Osteoblast (primary cell): ENCODE results near the gene DBNDD2. TPM values are rescaled to one million over a fixed set of nuclear protein-coding genes. Genes with fewer than 3 reads are reported as not detected.

Experiments
- DNase-seq: peaks from one replicate; pipeline ENCODE4 v3.0.0; 2011; ENCODE audit warnings: low spot score, mixed read lengths; ENCODE audit not compliant: insufficient read length; ENCODE audit errors: missing footprints
- H2AFZ ChIP-seq: 2 replicates; pipeline ENCODE4 v1.6.0; 2011; ENCODE audit warnings: mild to moderate bottlenecking, low read length
- H3K27ac ChIP-seq: 2 replicates; pipeline ENCODE4 v1.5.1; 2011; ENCODE audit warnings: mild to moderate bottlenecking, low read depth, low read length, moderate library complexity
- H3K27me3 ChIP-seq: 2 replicates; pipeline ENCODE4 v1.6.0; 2012; ENCODE audit warnings: mild to moderate bottlenecking, control low read depth, inconsistent platforms, low read length, moderate library complexity; ENCODE audit not compliant: insufficient read depth
- H3K36me3 ChIP-seq: 2 replicates; pipeline ENCODE4 v1.5.1; 2011; ENCODE audit warnings: mild to moderate bottlenecking, low read length, control low read depth, moderate library complexity; ENCODE audit not compliant: insufficient read depth
- H3K4me1 ChIP-seq: 2 replicates; pipeline ENCODE4 v1.5.1; 2011; ENCODE audit warnings: mild to moderate bottlenecking, low read length, control low read depth, moderate library complexity; ENCODE audit not compliant: insufficient read depth
- H3K4me2 ChIP-seq: 2 replicates; pipeline ENCODE4 v1.6.0; 2011; ENCODE audit warnings: mild to moderate bottlenecking, low read length; ENCODE audit not compliant: insufficient read depth
- H3K4me3 ChIP-seq: fragments of 200-600 bp; sonication (generic); 3 replicates; pipeline ENCODE4 v1.5.1; 2012; ENCODE audit warnings: mild to moderate bottlenecking, low read length, inconsistent platforms; ENCODE audit not compliant: insufficient read depth
- H3K79me2 ChIP-seq: 2 replicates; pipeline ENCODE4 v1.6.0; 2012; ENCODE audit warnings: mild to moderate bottlenecking, low read length, control low read depth, inconsistent platforms; ENCODE audit not compliant: insufficient read depth
- H3K9me3 ChIP-seq: 2 replicates; pipeline ENCODE4 v1.5.1; 2011; ENCODE audit warnings: low read depth, low read length, control low read depth
- H4K20me1 ChIP-seq: 2 replicates; pipeline ENCODE4 v1.6.0; 2012; ENCODE audit warnings: mild to moderate bottlenecking, low read length, control low read depth; ENCODE audit not compliant: insufficient read depth
- CTCF ChIP-seq: IDR thresholded peaks from 2 replicates; pipeline ENCODE4 v1.5.1; 2011; ENCODE audit warnings: mild to moderate bottlenecking, low read depth, low read length, moderate library complexity; ENCODE audit errors: extremely low read depth
- total RNA-seq: library from RNA; depleted of rRNA; stranded (reverse); fragments of >200 nt; gene quantifications from 2 replicates; pipeline ENCODE4 v1.2.3, GENCODE V29; 2012

Gene DBNDD2
- total RNA-seq, 1 donor = 8.7 TPM

DNA sequence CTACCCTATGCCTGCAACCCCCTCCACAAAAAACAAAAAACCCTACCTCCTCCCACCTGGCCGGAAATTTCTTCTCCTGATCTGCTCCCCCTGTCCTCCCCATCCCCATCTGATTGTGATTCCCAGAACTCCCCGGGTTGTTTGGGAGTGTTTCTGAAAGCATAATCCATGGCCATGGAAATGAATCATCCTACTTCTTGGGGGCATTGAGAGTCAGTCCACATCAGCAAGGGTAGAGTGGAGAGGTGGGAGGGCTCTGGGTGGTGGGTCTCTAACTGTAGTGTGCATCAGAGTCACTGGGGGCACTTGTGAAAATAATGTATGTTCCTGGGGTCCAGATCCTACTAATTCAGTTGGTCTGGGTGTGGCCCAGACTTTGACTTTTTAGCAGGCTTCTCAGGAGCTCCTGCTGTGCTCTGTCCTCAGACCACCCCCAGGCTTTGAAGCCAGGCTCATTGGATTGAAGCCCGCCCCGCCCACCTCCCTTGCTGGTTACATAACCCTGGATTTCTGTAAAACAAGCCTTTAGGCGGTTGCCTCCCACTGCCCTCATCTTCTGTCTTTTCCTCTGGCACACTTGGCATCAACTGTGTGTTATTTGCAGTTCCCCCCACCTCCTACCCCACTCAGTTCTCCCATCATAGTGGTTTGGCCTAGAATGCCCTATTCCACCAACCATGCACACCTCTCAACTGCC lies 18.4 kb downstream of the DBNDD2 start:
- H3K27ac ChIP-seq = no peak overlapping the region
- H3K9me3 ChIP-seq = no peaks in the 10 kb centered on the region
- H3K79me2 ChIP-seq = no peaks in the 10 kb centered on the region
- H3K36me3 ChIP-seq = peaks cover 33% of the 10 kb centered on the region
- no peak overlapping the region for H3K4me3 ChIP-seq
- no peaks in the 10 kb centered on the region for H4K20me1 ChIP-seq
- no peaks in the 10 kb centered on the region for H3K4me1 ChIP-seq
- H3K4me2 ChIP-seq = no peak overlapping the region
- TF ChIP-seq CTCF = no peak
- H2AFZ ChIP-seq = no peak overlapping the region
- H3K27me3 ChIP-seq = no peaks in the 10 kb centered on the region
- no peak for DNase-seq

GRCh38 chr20:45427236-45428149 lies 19.4 kb downstream of the DBNDD2 start:
- H3K4me3 ChIP-seq = no peak overlapping the region
- no peak for TF ChIP-seq CTCF
- no peak overlapping the region for H3K4me2 ChIP-seq
- no peaks in the 10 kb centered on the region for H4K20me1 ChIP-seq
- H2AFZ ChIP-seq = no peak overlapping the region
- H3K27ac ChIP-seq = no peak overlapping the region
- peaks cover 26% of the 10 kb centered on the region for H3K36me3 ChIP-seq
- H3K27me3 ChIP-seq = no peaks in the 10 kb centered on the region
- no peaks in the 10 kb centered on the region for H3K79me2 ChIP-seq
- H3K4me1 ChIP-seq = no peaks in the 10 kb centered on the region
- no peak for DNase-seq
- H3K9me3 ChIP-seq = no peaks in the 10 kb centered on the region

DNA sequence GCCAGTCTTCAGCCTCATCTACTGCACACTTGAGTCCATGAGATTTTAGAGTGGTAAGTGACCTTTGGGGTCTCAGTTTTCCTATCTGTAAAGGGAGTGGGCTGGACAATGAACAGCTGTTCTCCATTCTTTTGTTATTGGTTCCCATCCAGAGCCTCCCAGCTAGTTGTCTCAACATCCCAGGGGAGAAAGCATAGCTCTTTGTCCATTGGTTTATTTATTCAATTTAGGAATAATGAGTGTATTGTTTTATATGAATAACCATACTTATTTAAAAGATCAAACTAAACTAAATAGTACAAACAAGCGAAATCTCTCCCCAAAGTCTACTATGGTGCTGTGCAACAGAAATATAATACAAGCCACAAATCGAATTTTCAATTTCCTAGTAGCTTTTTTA lies 21.5 kb downstream of the DBNDD2 start:
- H3K4me1 ChIP-seq = no peaks in the 10 kb centered on the region
- DNase-seq = no peak
- no peak for TF ChIP-seq CTCF
- H3K36me3 ChIP-seq = peaks cover 8% of the 10 kb centered on the region
- no peaks in the 10 kb centered on the region for H3K79me2 ChIP-seq
- H3K4me2 ChIP-seq = no peak overlapping the region
- no peak overlapping the region for H3K27ac ChIP-seq
- no peaks in the 10 kb centered on the region for H3K27me3 ChIP-seq
- no peaks in the 10 kb centered on the region for H4K20me1 ChIP-seq
- H3K9me3 ChIP-seq = no peaks in the 10 kb centered on the region
- H3K4me3 ChIP-seq = no peak overlapping the region
- no peak overlapping the region for H2AFZ ChIP-seq

DNA sequence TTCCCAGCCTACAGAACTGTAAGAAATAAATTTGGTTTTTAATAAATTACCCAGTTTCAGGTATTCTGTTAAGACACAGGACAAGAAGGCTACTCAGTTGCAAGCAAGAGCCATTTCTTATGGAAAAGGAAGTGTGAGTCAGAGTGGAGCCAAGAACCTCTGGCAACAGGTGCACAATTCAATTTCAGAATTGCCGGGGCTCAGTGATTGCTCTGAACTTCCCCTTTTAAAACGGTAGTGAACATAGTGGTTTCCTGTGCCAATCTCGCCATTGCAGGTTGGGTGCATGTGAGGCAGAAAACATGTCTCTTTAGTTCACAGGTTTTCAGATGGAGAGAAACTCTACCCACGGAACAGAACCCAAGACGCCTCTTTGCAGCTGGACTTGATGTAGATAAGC lies 24.2 kb downstream of the DBNDD2 start:
- TF ChIP-seq CTCF = no peak
- no peaks in the 10 kb centered on the region for H3K9me3 ChIP-seq
- no peaks in the 10 kb centered on the region for H3K27me3 ChIP-seq
- H3K4me2 ChIP-seq = no peak overlapping the region
- H3K79me2 ChIP-seq = no peaks in the 10 kb centered on the region
- H3K36me3 ChIP-seq = no peaks in the 10 kb centered on the region
- H3K4me1 ChIP-seq = peaks cover 2% of the 10 kb centered on the region
- H3K4me3 ChIP-seq = no peak overlapping the region
- H3K27ac ChIP-seq = no peak overlapping the region
- H4K20me1 ChIP-seq = no peaks in the 10 kb centered on the region
- H2AFZ ChIP-seq = no peak overlapping the region
- DNase-seq = no peak
